Activated T-helper 1 cell treated with anti-CD3 and anti-CD28 coated beads, Interleukin-2, amount 50 U/mL, for 16 hours (primary cell): ENCODE results near the gene RBSN.
"Not testable (repeated sequence)": the region's sequence is repeated elsewhere in the genome, so short reads cannot be mapped to it uniquely, and the experiment has no call there.

ENCODE experiments used
- DNase-seq, 2 donors: peaks; one replicate each; pipeline ENCODE4 v3.0.0-alpha.2; 2020; ENCODE audit warnings: low read depth in 1 of 2, low spot score in 1 of 2

The RBSN gene

GRCh38 chr3:15098503-15099363 is at the start of gene RBSN:
TSS of gene RBSN (minus strand) at chr3:15099148. CDS start at chr3:15096120, 3,028 bp downstream.
- peak; percentile 88 to 93 for DNase-seq

DNA sequence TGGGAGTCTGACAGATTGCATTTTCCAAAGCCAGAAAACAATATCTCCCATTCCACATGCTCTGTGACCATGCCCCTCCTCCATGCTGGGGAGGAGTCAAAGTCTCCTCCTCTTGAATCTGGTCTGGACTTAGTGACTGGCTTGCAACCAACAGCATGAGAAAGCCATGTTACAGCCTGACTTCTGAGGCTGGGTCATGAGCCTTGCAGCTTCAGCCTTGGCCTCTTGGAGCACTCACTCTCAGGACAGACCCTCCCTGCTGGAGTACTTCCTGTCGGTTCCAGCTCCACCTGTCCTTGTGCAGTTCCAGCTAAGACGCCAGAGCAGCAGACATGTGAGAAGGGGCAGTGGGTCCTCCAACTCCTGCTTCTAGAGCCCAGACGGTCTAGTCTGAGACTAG is 49.7 kb upstream of the RBSN start:
- no peak for DNase-seq

GRCh38 chr3:15136885-15137284 is 37.9 kb upstream of the RBSN start:
- DNase-seq = not testable (repeated sequence)

GRCh38 chr3:15134968-15135367 is 36.0 kb upstream of the RBSN start:
- not testable (repeated sequence) for DNase-seq

DNA sequence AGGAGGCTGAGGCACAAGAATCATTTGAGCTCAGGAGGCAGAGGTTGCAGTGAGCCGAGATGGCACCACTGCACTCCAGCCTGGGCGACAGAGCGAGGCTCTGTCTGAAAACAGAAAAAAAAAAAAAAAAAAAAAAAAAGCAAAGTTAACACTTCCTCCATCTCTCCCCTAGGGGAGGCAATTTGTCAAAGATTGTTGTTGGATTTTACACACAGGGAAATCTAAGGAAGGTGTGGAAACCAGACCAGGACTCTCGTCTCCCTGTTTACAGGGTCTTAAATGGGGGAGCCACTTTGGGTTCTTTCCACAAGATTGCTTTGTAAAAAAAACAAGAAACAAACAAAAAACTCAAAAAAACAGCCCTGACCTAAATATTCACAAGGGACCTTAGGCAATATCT is 29.5 kb upstream of the RBSN start:
- DNase-seq = not testable (repeated sequence)

DNA sequence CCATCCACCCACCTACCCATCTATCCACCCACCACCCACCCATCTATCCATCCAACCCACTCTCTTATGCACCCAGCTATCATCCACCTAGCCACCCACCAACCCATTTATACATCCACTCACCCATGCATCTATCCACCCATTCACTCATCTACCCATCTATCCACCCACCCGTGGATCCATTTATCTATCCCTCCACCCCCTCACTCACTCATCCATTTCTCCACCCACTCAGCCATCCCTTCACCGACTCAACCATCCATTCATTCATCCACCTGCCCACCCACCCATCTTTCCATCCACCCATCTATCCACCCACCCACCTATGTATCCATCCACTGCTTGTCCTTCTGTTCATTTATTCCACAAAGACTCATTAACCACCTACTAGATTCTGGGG is 28.0 kb upstream of the RBSN start:
- DNase-seq = not testable (repeated sequence)

- no peak for DNase-seq
Observed at GRCh38 chr3:15122398-15122797, 23.4 kb upstream of the RBSN start.

DNA sequence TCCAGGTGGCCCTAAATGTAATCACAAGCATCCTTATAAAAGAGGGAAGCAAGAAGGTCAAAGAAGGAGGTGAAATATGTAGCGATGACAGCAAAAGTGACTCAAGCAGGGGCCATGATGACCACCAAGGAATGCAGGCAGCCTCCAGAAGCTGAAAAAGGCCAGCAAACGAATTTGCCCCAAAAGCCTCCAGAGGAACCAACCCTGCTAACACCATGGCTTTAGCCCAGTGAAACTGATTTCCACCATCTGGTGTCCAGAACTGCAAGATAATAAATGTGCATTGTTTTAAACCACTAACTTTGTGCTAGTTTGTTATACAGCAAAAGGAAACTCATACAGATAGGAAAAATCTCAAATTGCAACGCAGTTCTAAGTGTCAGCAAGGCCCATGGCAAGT is 23.0 kb upstream of the RBSN start:
- no peak for DNase-seq

GRCh38 chr3:15120986-15121385 is 22.0 kb upstream of the RBSN start:
- no peak for DNase-seq

- no peak for DNase-seq
Observed at GRCh38 chr3:15117011-15117410, 18.1 kb upstream of the RBSN start.

DNA sequence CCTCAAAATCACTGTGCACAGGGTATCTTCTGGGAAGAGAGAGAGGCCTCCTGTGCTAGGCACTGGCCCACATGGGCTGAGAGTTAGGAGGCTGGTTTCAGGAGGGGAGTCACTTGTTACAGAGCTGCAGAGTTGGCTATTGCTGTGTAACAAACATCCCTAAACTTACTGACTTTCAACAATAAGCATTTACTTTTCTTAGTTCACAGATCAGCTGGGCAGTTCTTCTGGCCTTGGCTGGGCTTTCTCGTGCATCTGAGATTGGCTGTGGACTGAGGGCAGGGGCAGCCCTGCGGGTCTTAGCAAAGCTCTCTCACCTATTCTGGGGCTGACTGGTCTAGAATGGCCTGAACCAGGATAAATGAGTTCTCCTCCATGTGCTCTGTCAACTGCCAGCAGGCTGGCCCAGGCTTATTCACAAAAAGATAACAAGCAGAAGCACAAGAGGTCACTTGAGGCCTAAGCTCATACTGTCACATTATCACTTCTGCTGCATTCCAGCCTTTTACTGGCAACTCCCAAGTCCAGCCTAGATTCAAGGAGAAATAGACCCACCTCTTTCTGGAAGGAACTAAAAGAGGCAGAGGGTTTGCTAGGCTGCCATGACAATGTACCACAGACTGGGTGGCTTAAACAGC is 17.2 kb upstream of the RBSN start:
- DNase-seq = no peak

DNA sequence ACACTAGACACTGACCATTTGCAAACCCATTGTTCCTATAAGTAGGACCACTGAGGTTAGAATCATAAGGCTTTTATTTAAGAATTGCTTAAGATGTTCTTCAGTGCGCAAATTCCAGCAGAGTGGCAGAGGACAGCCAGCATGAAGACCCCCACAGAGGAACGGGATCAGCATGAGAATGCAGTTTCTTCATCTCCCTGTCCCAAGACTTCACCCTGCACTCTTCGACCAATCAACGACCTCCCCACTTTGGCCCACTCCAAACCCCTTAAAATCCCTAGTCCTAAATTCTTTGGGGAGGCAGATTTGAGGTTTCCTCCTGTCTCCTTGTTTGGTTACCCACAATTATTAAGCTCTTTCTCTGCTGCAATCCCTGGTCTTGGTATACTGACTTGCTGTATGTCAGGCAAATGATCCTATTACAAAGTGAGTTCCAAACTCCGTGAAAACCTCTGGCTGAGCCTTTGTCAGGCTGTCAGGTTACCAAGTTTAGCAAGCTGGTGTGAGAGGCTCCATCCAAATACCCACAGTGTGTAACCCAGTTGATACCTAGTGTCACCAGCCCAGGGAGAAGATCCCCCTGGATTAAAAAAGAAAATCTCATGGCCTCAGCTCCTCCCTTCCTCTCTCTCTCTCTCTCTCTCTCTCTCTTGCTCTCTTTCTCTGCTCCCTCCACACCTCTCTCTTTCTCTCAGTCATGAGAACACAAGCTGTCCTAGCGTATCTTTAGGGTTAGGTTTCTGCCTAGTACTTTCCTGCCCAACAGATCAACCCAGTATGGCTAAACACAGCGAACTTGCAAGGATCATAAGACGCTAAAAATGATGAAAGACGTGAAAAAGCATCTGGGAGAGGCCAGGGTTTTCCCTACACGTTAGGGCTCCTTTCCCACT is 15.8 kb upstream of the RBSN start:
- no peak for DNase-seq

- no peak for DNase-seq
Observed at GRCh38 chr3:15113884-15114283, 14.9 kb upstream of the RBSN start.

- DNase-seq = no peak
Observed at GRCh38 chr3:15113471-15113870, 14.5 kb upstream of the RBSN start.

- DNase-seq = no peak
Observed at GRCh38 chr3:15112011-15112410, 13.1 kb upstream of the RBSN start.

DNA sequence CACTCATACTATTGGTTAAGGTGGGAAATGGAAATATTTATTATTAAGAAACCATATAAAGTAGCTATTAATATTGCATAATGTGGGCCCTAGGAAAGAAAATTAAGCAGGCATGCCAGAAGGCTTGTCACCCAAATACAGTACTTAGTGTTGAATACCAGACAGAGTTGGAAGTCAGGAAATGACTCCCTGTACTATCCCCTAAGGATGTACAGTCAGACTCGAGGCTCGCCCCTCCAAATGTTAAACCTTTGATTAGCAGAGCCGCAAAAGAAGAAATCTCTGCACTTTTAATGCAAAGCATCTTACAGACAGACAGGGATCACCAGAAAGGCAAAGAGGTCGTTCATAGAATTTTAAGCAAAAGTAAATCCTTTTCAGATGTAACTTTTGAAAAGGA is 11.3 kb upstream of the RBSN start:
- no peak for DNase-seq

DNA sequence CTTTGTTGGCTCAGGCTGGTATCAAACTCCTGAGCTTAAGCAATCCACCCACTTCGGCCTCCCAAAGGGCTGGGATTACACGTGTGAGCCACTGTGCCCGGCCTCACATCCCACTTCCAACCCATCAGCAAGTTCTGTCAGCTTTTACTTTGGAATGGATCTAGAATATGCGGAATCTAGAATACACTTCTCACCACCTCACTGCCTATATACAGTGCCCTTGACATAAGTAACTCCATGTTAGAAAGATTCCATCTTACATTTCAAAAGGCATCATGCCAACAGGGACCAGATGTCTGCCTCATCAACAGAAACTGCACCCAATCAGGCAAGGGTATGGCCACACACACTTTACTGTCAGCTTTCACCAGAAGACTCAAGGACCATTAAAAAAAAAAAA is 9.9 kb upstream of the RBSN start:
- no peak for DNase-seq

GRCh38 chr3:15108082-15108545 is 9.2 kb upstream of the RBSN start:
- peak; percentile 51 to 60 for DNase-seq

- DNase-seq = no peak
Observed at GRCh38 chr3:15107075-15107947, 8.4 kb upstream of the RBSN start.

DNA sequence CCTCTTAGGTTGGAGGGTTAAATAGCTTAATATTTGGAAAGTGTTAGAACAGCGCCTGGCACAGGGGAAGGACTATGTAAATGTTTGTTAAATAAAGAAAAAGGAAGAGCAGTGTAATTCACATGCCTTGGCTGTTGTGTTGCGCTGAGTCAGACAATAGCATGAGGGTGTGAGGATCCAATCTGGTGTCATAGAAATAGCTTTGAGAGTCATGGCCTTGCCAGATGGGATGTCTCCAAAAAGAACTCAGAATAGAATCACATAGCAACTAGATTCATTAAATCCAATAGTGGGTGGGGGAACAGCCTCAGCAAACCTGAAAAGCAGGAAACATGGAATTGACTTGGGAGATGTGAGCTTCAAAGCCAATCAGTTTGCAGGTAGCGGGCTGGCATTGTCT is 3.9 kb upstream of the RBSN start:
- DNase-seq = no peak

GRCh38 chr3:15102256-15102655 is 3.3 kb upstream of the RBSN start:
- no peak for DNase-seq
